ENCODE data around the gene TP53INP2.

TP53INP2 gene

GRCh38 chr20:34732523-34732922 is 28.4 kb downstream of the TP53INP2 start:
- DNase-seq: no peak

- peak; percentile 52 for DNase-seq
These were observed 32.1 kb downstream of the TP53INP2 start for GRCh38 chr20:34736106-34736735.

DNA sequence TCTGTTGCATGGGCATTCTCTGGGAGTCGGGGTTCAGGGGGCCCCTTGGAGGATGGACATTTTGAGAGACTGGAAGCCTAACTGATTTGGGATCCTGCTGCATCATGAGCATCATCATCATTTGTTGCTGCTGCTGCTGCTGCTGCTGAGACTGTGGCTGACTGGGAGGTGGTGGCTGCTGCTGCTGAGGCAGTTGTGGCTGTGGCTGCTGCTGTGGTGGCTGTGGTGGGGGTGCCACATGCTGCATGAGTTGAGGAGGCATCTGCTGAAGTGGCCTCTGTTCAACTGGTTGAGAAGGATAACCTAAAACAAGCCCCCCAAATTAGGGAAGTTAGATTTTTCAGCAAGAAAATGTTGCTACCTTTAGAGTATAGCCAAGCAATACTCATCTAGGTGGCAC is 38.9 kb downstream of the TP53INP2 start:
- DNase-seq: no peak

GRCh38 chr20:34744340-34744739 is 40.2 kb downstream of the TP53INP2 start:
- DNase-seq: no peak

GRCh38 chr20:34744847-34745246 is 40.7 kb downstream of the TP53INP2 start:
- DNase-seq: no peak

- DNase-seq: no peak
These were observed 42.5 kb downstream of the TP53INP2 start for GRCh38 chr20:34746674-34747073.

GRCh38 chr20:34747479-34747878 is 43.3 kb downstream of the TP53INP2 start:
- no peak for DNase-seq

GRCh38 chr20:34748709-34749108 is 44.6 kb downstream of the TP53INP2 start:
- DNase-seq: no peak

DNA sequence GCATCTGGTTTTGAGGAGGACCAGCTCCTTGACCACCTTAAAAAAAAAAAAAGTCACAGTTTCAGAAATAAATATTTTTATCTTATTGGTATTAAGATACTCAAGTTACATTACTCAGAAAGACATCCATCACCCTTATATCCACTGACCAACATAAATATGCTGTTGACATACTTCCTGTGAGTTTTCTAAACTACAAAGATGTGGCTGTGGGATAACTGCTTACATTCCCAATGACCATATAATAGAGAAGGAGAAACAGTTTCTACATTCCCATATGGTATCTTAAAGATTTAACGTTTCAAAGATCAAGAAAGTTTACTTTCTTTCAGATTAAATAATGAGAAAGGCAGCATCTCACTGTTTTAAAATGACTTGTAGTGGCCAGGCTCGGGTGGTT is 46.3 kb downstream of the TP53INP2 start:
- no peak for DNase-seq

- DNase-seq: no peak
These were observed 47.3 kb downstream of the TP53INP2 start for GRCh38 chr20:34751453-34751852.

- DNase-seq: no peak
These were observed 49.7 kb downstream of the TP53INP2 start for GRCh38 chr20:34753706-34754461.

- no peak for DNase-seq
These were observed 50.5 kb downstream of the TP53INP2 start for GRCh38 chr20:34754611-34755010.

- DNase-seq: no peak
These were observed 51.2 kb downstream of the TP53INP2 start for GRCh38 chr20:34755367-34755766.

DNA sequence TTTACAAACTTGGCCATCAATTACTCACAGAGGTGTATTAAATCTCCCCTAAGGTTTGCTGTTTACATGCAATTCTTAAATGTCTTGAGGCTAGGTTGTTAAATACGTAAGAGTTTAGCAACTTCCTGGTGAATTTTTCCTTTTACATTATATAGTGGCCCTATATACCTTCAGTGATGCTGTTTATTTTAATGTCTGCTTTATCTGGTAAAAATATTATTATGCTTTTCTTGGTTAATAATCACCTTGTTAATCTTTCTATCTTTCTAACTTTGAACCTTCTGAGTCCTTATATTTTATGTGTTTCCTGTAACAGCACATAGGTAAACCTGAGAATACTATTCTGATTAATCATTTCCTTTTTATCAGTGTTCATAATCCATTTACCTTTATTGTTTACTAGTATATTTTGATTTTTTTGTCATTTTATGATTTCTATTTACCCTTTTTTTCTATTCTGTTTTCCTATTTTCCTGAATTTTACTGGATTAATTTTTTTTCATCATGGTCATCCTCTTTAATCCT is 57.9 kb downstream of the TP53INP2 start:
- no peak for DNase-seq

All from NCI-H446 treated with DMSO at 0.1 percent for 48 hours (cell line).